K562 (cell line): ENCODE data around the gene DDIT3.

ENCODE experiments used
- ARID1B ChIP-seq: fragments of 450-650 bp; IDR thresholded peaks from 2 replicates; pipeline ENCODE4 v1.6.1; 2016; ENCODE audit warnings: antibody characterized with exemption, mild to moderate bottlenecking, inconsistent platforms
- NR1H2 ChIP-seq: sonication (generic); formaldehyde crosslinking; IDR thresholded peaks from 2 replicates; pipeline ENCODE4 v1.4.0; 2020; ENCODE audit warnings: mild to moderate bottlenecking, missing genetic modification reagents
- POLR2A ChIP-seq: fragments of 450-650 bp; conservative IDR thresholded peaks from 2 replicates; pipeline ENCODE4 v1.6.1; 2016
- TF ChIP-seq, protein P1 (sequence below), 2 experiments: fragments of 450-650 bp; formaldehyde crosslinking in 1 of 2; IDR thresholded peaks; 2 replicates each; pipeline versions ENCODE4 v1.4.0 to v1.6.1; 2014 to 2020; ENCODE audit warnings: mild to moderate bottlenecking in 2 of 2, borderline replicate concordance in 1 of 2, low read depth in 1 of 2
- TF ChIP-seq, protein P2 (sequence below): fragments of 250-450 bp; sonication (Bioruptor Pico); IDR thresholded peaks from 2 replicates; pipeline ENCODE4 v1.8.0; 2022; ENCODE audit warnings: moderate library complexity, mild to moderate bottlenecking, inconsistent platforms

DNA sequence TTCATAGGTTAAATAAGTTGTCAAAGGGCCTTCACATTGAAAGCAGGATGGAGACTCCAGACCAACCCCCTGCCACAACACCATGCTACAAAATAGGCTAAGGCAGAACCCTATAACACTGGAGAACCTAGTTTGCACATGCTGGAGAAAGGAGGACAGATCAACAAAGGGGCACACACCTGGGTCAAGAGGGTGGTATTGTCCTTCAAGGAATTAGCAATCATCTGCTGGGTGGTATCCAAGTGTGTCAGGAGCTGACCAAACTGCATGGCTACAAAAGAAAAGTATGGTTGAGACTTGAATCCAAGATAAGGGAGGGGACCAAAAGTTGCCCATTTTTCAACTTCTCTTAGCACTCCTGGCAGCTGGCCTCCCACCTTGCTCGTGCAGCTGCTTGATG lies 11.5 kb upstream of the DDIT3 start:
- TF ChIP-seq, protein P1, sequence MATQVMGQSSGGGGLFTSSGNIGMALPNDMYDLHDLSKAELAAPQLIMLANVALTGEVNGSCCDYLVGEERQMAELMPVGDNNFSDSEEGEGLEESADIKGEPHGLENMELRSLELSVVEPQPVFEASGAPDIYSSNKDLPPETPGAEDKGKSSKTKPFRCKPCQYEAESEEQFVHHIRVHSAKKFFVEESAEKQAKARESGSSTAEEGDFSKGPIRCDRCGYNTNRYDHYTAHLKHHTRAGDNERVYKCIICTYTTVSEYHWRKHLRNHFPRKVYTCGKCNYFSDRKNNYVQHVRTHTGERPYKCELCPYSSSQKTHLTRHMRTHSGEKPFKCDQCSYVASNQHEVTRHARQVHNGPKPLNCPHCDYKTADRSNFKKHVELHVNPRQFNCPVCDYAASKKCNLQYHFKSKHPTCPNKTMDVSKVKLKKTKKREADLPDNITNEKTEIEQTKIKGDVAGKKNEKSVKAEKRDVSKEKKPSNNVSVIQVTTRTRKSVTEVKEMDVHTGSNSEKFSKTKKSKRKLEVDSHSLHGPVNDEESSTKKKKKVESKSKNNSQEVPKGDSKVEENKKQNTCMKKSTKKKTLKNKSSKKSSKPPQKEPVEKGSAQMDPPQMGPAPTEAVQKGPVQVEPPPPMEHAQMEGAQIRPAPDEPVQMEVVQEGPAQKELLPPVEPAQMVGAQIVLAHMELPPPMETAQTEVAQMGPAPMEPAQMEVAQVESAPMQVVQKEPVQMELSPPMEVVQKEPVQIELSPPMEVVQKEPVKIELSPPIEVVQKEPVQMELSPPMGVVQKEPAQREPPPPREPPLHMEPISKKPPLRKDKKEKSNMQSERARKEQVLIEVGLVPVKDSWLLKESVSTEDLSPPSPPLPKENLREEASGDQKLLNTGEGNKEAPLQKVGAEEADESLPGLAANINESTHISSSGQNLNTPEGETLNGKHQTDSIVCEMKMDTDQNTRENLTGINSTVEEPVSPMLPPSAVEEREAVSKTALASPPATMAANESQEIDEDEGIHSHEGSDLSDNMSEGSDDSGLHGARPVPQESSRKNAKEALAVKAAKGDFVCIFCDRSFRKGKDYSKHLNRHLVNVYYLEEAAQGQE (IDR thresholded peaks at IDR 0.05; ENCODE audit: borderline replicate concordance), result no peak
- TF ChIP-seq, protein P1 (CRISPR knock-in tag; IDR thresholded peaks at IDR 0.05; ENCODE audit: low read depth), result no peak
- TF ChIP-seq, protein P2, sequence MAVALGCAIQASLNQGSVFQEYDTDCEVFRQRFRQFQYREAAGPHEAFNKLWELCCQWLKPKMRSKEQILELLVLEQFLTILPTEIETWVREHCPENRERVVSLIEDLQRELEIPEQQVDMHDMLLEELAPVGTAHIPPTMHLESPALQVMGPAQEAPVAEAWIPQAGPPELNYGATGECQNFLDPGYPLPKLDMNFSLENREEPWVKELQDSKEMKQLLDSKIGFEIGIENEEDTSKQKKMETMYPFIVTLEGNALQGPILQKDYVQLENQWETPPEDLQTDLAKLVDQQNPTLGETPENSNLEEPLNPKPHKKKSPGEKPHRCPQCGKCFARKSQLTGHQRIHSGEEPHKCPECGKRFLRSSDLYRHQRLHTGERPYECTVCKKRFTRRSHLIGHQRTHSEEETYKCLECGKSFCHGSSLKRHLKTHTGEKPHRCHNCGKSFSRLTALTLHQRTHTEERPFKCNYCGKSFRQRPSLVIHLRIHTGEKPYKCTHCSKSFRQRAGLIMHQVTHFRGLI (CRISPR knock-in tag), result no peak
- TF ChIP-seq POLR2A, result no peak
- no peak for TF ChIP-seq ARID1B
- no peak for TF ChIP-seq NR1H2 (CRISPR knock-in tag)
